ENCODE measurements around the gene CYGB.
A peak's percentile ranks its signal among the peaks of the same experiment; 100 is the strongest.

CYGB gene

GRCh38 chr17:76558198-76559095 lies 20.9 kb upstream of the CYGB start:
- peak; percentile 48 for DNase-seq
- H3K27me3 ChIP-seq (ENCODE audit: control insufficient read depth in 1 of 2, insufficient read depth in 1 of 2, low read length in 2 of 2): no peaks in the 10 kb centered on the region
- no peak overlapping the region for H2AFZ ChIP-seq (ENCODE audit: low read depth, low read length)
- H2BK5ac ChIP-seq (ENCODE audit: low read depth, low read length, poor library complexity, severe bottlenecking): no peak overlapping the region
- peaks cover 21% of the 10 kb centered on the region for H3K4me1 ChIP-seq (ENCODE audit: control insufficient read depth, insufficient read depth, low read depth, low read length)
- H3K27ac ChIP-seq (ENCODE audit: low read length, poor library complexity, severe bottlenecking): peak overlapping the region; percentile 2
- peak overlapping the region; percentile 62 for H3K4me2 ChIP-seq (ENCODE audit: low read length, poor library complexity, severe bottlenecking)
- peak overlapping the region; percentile 55 to 97 for H3K4ac ChIP-seq (ENCODE audit: low read depth in 1 of 2, low read length in 2 of 2)
- H3K9me3 ChIP-seq (ENCODE audit: control insufficient read depth, low read length): no peaks in the 10 kb centered on the region
- peak overlapping the region; percentile 56 for H2AK5ac ChIP-seq (ENCODE audit: low read length, severe bottlenecking)
- H2BK15ac ChIP-seq (ENCODE audit: low read depth, poor library complexity, severe bottlenecking): no peak overlapping the region
- peak overlapping the region; percentile 80 to 96 for H3K4me3 ChIP-seq (ENCODE audit: insufficient read depth in 1 of 2, low read depth in 1 of 2, low read length in 2 of 2)
- peak overlapping the region; percentile 21 for H2BK120ac ChIP-seq (ENCODE audit: low read depth, low read length)
- H3K9ac ChIP-seq (ENCODE audit: low read length): peak overlapping the region; percentile 99
- no peak overlapping the region for H4K8ac ChIP-seq (ENCODE audit: low read length)
- peaks cover 10 to 30% of the 10 kb centered on the region in 2 experiments for H3K36me3 ChIP-seq (ENCODE audit: control insufficient read depth in 1 of 2, insufficient read depth in 2 of 2, low read depth in 1 of 2, low read length in 2 of 2)
- H2BK12ac ChIP-seq (ENCODE audit: low read length in 2 of 2): no peak overlapping the region
- H3K79me1 ChIP-seq (replicated peaks; ENCODE audit: low read length, poor library complexity, severe bottlenecking): peaks cover 5% of the 10 kb centered on the region
- H3K18ac ChIP-seq (ENCODE audit: low read depth in 1 of 2, low read length in 2 of 2): peak overlapping the region; percentile 87 to 96
- 2% methylated on average over 8 of the region's 14 CpGs for WGBS
- no peak overlapping the region for H3K23ac ChIP-seq (ENCODE audit: low read length in 2 of 2)
- peak overlapping the region; percentile 67 for H4K91ac ChIP-seq (ENCODE audit: low read length)
- peak overlapping the region in 1 of 2 experiments; percentile 88 for H3K14ac ChIP-seq (ENCODE audit: low read length in 2 of 2)

DNA sequence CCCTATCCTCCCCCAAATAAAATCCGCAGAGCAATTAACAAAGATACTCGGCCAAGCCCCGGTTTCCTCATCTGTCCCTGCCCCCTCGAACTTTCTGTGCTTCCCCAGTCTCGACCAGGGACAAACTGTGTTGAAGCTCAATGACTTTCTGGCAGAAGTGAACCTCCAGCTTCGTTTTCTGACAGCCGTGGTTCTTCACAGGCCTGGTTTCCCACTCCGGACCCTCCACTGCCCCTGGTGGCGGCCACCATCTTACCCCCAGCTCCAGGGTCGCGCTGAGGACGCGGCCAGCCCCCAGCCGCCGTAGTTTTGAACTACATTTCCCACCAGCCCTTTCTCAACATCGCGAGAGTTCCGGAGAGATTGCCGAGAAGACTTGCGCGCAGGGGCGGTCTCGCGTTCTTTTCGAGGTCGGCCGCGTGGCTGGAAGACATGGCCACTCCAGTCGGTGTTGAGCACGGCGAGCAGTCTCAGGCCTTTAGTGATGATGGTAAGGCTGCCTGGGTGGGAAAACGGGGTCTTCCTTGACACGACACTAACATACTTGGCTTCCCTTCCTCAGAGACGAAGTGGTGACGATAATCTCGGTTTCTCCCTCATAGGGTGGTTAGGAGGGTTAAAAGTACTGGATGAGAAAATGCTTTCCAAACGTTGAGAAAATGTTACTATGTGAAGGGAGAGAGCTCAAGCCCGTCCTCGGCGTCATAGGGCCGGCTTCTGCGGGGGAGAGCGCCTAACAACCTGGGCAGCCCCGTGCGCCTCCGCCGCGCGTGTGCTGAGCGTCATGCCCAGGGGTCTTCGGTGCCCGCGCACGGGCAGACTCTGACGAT lies 20.1 kb upstream of the CYGB start:
- Histone ChIP-seq H2BK5ac (ENCODE audit: low read depth, low read length, poor library complexity, severe bottlenecking) (no peak overlapping the region), H3K79me1 (replicated peaks; ENCODE audit: low read length, poor library complexity, severe bottlenecking) (peaks cover 5% of the 10 kb centered on the region), H4K91ac (ENCODE audit: low read length) (peak overlapping the region; percentile 67), H3K4me1 (ENCODE audit: control insufficient read depth, insufficient read depth, low read depth, low read length) (peaks cover 20% of the 10 kb centered on the region), H3K27me3 (ENCODE audit: control insufficient read depth in 1 of 2, insufficient read depth in 1 of 2, low read length in 2 of 2) (no peaks in the 10 kb centered on the region), H2BK12ac (ENCODE audit: low read length in 2 of 2) (peak overlapping the region in 1 of 2 experiments; percentile 40), H2AFZ (ENCODE audit: low read depth, low read length) (no peak overlapping the region), H3K23ac (ENCODE audit: low read length in 2 of 2) (no peak overlapping the region), H3K27ac (ENCODE audit: low read length, poor library complexity, severe bottlenecking) (peak overlapping the region; percentile 59), H3K4me2 (ENCODE audit: low read length, poor library complexity, severe bottlenecking) (peak overlapping the region; percentile 65), H2AK5ac (ENCODE audit: low read length, severe bottlenecking) (peak overlapping the region; percentile 27), H4K8ac (ENCODE audit: low read length) (peak overlapping the region; percentile 70), H2BK15ac (ENCODE audit: low read depth, poor library complexity, severe bottlenecking) (peak overlapping the region; percentile 92), H3K9ac (ENCODE audit: low read length) (peak overlapping the region; percentile 99), H3K4me3 (ENCODE audit: insufficient read depth in 1 of 2, low read depth in 1 of 2, low read length in 2 of 2) (peak overlapping the region; percentile 80 to 96), H3K4ac (ENCODE audit: low read depth in 1 of 2, low read length in 2 of 2) (peak overlapping the region; percentile 71 to 97), H3K18ac (ENCODE audit: low read depth in 1 of 2, low read length in 2 of 2) (peak overlapping the region; percentile 87 to 96), H3K36me3 (ENCODE audit: control insufficient read depth in 1 of 2, insufficient read depth in 2 of 2, low read depth in 1 of 2, low read length in 2 of 2) (peaks cover 7 to 30% of the 10 kb centered on the region in 2 experiments), H2BK120ac (ENCODE audit: low read depth, low read length) (peak overlapping the region; percentile 77), H3K14ac (ENCODE audit: low read length in 2 of 2) (peak overlapping the region in 1 of 2 experiments; percentile 88), H3K9me3 (ENCODE audit: control insufficient read depth, low read length) (no peaks in the 10 kb centered on the region)
- peak; percentile 98 for DNase-seq
- under 1% methylated on average over 54 of the region's 55 CpGs for WGBS

DNA sequence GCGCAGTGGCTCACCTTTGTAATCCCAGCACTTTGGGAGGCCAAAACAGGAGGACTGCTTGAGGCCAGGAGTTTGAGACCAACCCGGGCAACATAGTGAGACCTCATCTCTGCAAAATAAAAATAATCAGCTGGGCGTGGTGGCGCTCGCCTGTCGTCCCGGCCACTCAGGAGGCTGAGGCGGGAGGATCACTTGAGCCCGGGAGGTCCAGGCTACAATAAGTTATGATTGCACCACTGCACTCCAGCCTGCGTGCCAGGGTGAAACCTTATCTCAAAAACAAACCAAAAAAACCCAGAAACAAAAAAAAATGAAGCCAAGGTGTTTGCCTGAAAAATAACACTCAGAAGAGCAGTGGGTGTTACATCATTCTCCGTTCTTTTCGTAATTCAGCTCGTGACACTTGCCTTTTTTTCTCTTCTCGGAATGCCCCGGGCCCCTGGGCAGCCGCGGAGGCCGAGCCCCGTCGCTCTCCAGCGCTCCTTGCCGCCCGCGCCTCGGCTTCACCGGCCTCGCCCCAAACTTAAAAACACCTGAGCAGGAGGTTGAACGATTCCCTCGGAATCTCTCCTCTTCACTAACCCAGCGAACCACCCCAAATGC lies 19.4 kb upstream of the CYGB start:
- Histone ChIP-seq H2BK120ac (ENCODE audit: low read depth, low read length) (peak overlapping the region; percentile 77), H3K4ac (ENCODE audit: low read depth in 1 of 2, low read length in 2 of 2) (peak overlapping the region; percentile 71 to 84), H3K4me1 (ENCODE audit: control insufficient read depth, insufficient read depth, low read depth, low read length) (peaks cover 17% of the 10 kb centered on the region), H2BK5ac (ENCODE audit: low read depth, low read length, poor library complexity, severe bottlenecking) (no peak overlapping the region), H3K27me3 (ENCODE audit: control insufficient read depth in 1 of 2, insufficient read depth in 1 of 2, low read length in 2 of 2) (no peaks in the 10 kb centered on the region), H3K18ac (ENCODE audit: low read depth in 1 of 2, low read length in 2 of 2) (peak overlapping the region; percentile 7 to 17), H3K9ac (ENCODE audit: low read length) (peak overlapping the region; percentile 99), H3K36me3 (ENCODE audit: control insufficient read depth in 1 of 2, insufficient read depth in 2 of 2, low read depth in 1 of 2, low read length in 2 of 2) (peaks cover 3 to 28% of the 10 kb centered on the region in 2 experiments), H2AK5ac (ENCODE audit: low read length, severe bottlenecking) (no peak overlapping the region), H2AFZ (ENCODE audit: low read depth, low read length) (no peak overlapping the region), H4K8ac (ENCODE audit: low read length) (peak overlapping the region; percentile 66), H3K79me1 (replicated peaks; ENCODE audit: low read length, poor library complexity, severe bottlenecking) (peaks cover 5% of the 10 kb centered on the region), H3K23ac (ENCODE audit: low read length in 2 of 2) (no peak overlapping the region), H3K4me2 (ENCODE audit: low read length, poor library complexity, severe bottlenecking) (peak overlapping the region; percentile 65), H3K14ac (ENCODE audit: low read length in 2 of 2) (peak overlapping the region in 1 of 2 experiments; percentile 46), H3K9me3 (ENCODE audit: control insufficient read depth, low read length) (no peaks in the 10 kb centered on the region), H3K27ac (ENCODE audit: low read length, poor library complexity, severe bottlenecking) (peak overlapping the region; percentile 59), H2BK12ac (ENCODE audit: low read length in 2 of 2) (peak overlapping the region in 1 of 2 experiments; percentile 43), H4K91ac (ENCODE audit: low read length) (no peak overlapping the region), H3K4me3 (ENCODE audit: insufficient read depth in 1 of 2, low read depth in 1 of 2, low read length in 2 of 2) (peak overlapping the region; percentile 80 to 96), H2BK15ac (ENCODE audit: low read depth, poor library complexity, severe bottlenecking) (peak overlapping the region; percentile 92)
- DNase-seq: peak; percentile 78
- WGBS: 36% methylated on average over 30 of the region's 30 CpGs

Measured in mesenchymal stem cell (in vitro differentiated cells and primary cell).